Hepatocyte (in vitro differentiated cells): ENCODE results near the gene CENPT. TPM values are rescaled to one million over a fixed set of nuclear protein-coding genes. Genes with fewer than 3 reads are reported as not detected.
A peak's percentile ranks its signal among the peaks of the same experiment; 100 is the strongest.

Source experiments
- DNase-seq: peaks from one replicate; pipeline ENCODE4 v3.0.0-alpha.2; 2016; ENCODE audit warnings: low spot score
- H2AFZ ChIP-seq: fragments of 200-600 bp; sonication (generic); 2 replicates; pipeline ENCODE4 v1.6.0; 2016; ENCODE audit warnings: antibody characterized with exemption, mild to moderate bottlenecking
- H3K27ac ChIP-seq: fragments of 200-600 bp; sonication (generic); 2 replicates; pipeline ENCODE4 v1.5.1; 2016; ENCODE audit warnings: mild to moderate bottlenecking
- H3K27me3 ChIP-seq: fragments of 200-600 bp; sonication (generic); 2 replicates; pipeline ENCODE4 v1.6.1; 2016
- H3K36me3 ChIP-seq: fragments of 200-600 bp; sonication (generic); replicated peaks from 2 replicates; pipeline ENCODE4 v1.5.1; 2016; ENCODE audit warnings: low read depth; ENCODE audit not compliant: insufficient read depth
- H3K4me1 ChIP-seq: fragments of 200-600 bp; sonication (generic); 2 replicates; pipeline ENCODE4 v1.5.1; 2016; ENCODE audit warnings: mild to moderate bottlenecking, moderate library complexity; ENCODE audit not compliant: insufficient read depth
- H3K4me2 ChIP-seq: fragments of 200-600 bp; sonication (generic); 2 replicates; pipeline ENCODE4 v1.6.0; 2016
- H3K4me3 ChIP-seq: fragments of 200-600 bp; sonication (generic); 2 replicates; pipeline ENCODE4 v1.5.1; 2016; ENCODE audit warnings: mild to moderate bottlenecking
- H3K79me2 ChIP-seq: fragments of 200-600 bp; sonication (generic); 2 replicates; pipeline ENCODE4 v1.6.0; 2017; ENCODE audit warnings: mild to moderate bottlenecking
- H3K9me2 ChIP-seq: fragments of 200-600 bp; sonication (generic); replicated peaks from 2 replicates; pipeline ENCODE4 v1.6.0; 2017; ENCODE audit warnings: mild to moderate bottlenecking; ENCODE audit not compliant: insufficient read depth
- H3K9me3 ChIP-seq: fragments of 200-600 bp; sonication (generic); 2 replicates; pipeline ENCODE4 v1.5.1; 2016; ENCODE audit warnings: low read depth, mild to moderate bottlenecking
- H4K20me1 ChIP-seq: fragments of 200-600 bp; sonication (generic); 2 replicates; pipeline ENCODE4 v1.6.0; 2016; ENCODE audit warnings: mild to moderate bottlenecking; ENCODE audit not compliant: insufficient read depth, poor library complexity, severe bottlenecking
- EZH2 ChIP-seq: fragments of 200-600 bp; sonication (generic); IDR thresholded peaks from 2 replicates; pipeline ENCODE4 v1.6.1; 2016; ENCODE audit warnings: antibody characterized with exemption, mild to moderate bottlenecking, borderline replicate concordance
- EZH2phosphoT487 ChIP-seq: fragments of 200-600 bp; sonication (generic); IDR thresholded peaks from one replicate; pipeline ENCODE4 v1.6.1; 2018; ENCODE audit warnings: antibody characterized with exemption, mild to moderate bottlenecking, low read depth, moderate library complexity; ENCODE audit not compliant: unreplicated experiment, severe bottlenecking
- WGBS: methylation state at CpG from one replicate; pipeline ENCODE4 v1.1.6; 2016; ENCODE audit warnings: low lambda C conversion rate; ENCODE audit errors: missing lambda C conversion rate; 5-methylcytosine and 5-hydroxymethylcytosine counted together
- polyA plus RNA-seq: library from polyadenylated mRNA; unstranded; fragments of >200 nt; fragmentation: Nextera tagmentation; extraction: Ambion mirVana; gene quantifications from 2 replicates; pipeline ENCODE4 v1.2.1, GENCODE V29; 2016
- total RNA-seq: library from RNA; depleted of rRNA; stranded (reverse); fragments of >200 nt; gene quantifications from 2 replicates; pipeline ENCODE4 v1.2.3, GENCODE V29; 2014
- TF ChIP-seq, protein P1 (sequence below): fragments of 200-600 bp; sonication (generic); IDR thresholded peaks from 2 replicates; pipeline ENCODE4 v1.5.1; 2016; ENCODE audit warnings: antibody characterized with exemption, mild to moderate bottlenecking; ENCODE audit not compliant: poor library complexity

The CENPT gene
- total and polyA plus RNA-seq, 2 experiments from 2014 or later = 38.1 to 84.0 TPM

DNA sequence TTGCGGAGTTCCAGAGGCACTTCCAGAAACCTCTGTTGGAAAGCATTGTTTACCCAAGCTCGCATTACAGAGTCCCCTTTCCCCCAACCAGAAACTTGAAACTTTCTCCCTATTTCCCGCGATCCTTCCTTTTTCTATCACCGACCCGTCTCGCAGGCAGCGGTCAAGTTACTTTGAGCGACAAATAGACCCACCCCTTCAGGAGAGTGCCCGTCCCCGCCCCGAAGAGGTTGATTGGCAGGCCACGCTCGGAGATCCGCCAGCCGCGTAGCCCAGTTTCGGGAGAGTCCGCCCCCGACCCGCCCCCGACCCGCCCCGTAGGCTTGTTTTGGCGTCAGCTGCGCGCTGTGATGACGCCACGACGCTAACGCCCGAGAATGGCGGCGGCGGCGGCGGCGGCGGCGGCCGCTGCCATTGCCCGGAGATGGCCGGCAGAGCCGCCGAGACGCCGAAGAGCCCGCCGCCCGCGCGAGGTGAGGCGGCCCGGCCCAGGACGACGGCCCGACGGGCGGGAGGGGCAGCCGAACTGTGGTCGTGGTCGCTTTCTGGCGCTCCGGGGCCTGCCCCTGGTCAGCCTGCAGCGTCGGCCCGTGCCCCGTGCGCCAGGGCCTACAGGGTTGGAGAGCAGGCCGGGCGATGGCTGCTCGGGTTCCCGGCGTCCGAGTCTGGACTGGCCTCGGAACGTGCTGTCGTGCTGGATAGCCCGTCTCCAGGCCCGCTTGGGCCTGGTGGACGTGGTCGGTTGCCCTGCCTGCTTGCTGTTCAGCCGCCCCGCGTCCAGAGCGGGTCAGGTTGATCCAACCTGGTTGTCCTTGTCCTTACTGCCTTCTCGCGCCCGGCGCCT is 45.6 kb upstream of the CENPT start, which contains the start of gene PSKH1:
Gene PSKH1, plus strand, starts transcription at position 356 of the 844 bp plus-strand sequence. CDS start 15,496 bp downstream, outside the sequence.
- Histone ChIP-seq H3K36me3 (no peaks in the 10 kb centered on the region), H3K79me2 (peaks cover 49% of the 10 kb centered on the region), H4K20me1 (peaks cover 16% of the 10 kb centered on the region), H3K27ac (peak within 1 kb of the TSS; percentile 97), H3K9me2 (no peaks in the 10 kb centered on the region), H3K4me1 (peaks cover 9% of the 10 kb centered on the region), H3K4me3 (peak within 1 kb of the TSS; percentile 51), H2AFZ (peak within 1 kb of the TSS; percentile 45), H3K9me3 (no peaks in the 10 kb centered on the region), H3K4me2 (peak within 1 kb of the TSS; percentile 86), H3K27me3 (no peaks in the 10 kb centered on the region)
- DNase-seq = peak; percentile 98
- under 1% methylated on average over 55 of the region's 90 CpGs for WGBS
- TF ChIP-seq EZH2 = no peak

DNA sequence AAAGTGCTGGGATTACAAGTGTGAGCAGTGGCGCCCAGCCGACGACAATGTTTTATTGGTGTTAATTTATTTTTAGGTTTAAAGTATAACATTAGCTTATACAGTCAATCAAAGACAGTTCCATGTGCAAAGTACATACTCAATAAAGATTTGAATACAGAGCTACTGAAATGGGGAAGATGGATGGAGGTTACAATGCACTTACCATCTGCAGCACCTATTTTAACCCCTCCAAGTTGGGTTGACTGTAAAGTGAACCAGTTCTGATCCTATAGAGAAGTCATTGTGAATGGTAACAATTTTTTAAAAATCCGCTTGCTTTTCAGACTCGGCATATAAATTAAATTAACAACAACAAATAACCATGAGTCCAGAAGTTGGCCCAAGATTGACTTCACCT is 44.9 kb upstream of the CENPT start:
- TF ChIP-seq EZH2phosphoT487 (no peak), EZH2 (no peak)
- TF ChIP-seq, protein P1, sequence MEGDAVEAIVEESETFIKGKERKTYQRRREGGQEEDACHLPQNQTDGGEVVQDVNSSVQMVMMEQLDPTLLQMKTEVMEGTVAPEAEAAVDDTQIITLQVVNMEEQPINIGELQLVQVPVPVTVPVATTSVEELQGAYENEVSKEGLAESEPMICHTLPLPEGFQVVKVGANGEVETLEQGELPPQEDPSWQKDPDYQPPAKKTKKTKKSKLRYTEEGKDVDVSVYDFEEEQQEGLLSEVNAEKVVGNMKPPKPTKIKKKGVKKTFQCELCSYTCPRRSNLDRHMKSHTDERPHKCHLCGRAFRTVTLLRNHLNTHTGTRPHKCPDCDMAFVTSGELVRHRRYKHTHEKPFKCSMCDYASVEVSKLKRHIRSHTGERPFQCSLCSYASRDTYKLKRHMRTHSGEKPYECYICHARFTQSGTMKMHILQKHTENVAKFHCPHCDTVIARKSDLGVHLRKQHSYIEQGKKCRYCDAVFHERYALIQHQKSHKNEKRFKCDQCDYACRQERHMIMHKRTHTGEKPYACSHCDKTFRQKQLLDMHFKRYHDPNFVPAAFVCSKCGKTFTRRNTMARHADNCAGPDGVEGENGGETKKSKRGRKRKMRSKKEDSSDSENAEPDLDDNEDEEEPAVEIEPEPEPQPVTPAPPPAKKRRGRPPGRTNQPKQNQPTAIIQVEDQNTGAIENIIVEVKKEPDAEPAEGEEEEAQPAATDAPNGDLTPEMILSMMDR = no peak
- H3K36me3 ChIP-seq = no peaks in the 10 kb centered on the region
- DNase-seq = no peak
- H3K4me3 ChIP-seq = no peak overlapping the region
- H3K9me3 ChIP-seq = no peaks in the 10 kb centered on the region
- H2AFZ ChIP-seq = peak overlapping the region; percentile 45
- H3K4me2 ChIP-seq = peak overlapping the region; percentile 75
- 69% methylated on average over 5 of the region's 5 CpGs for WGBS
- peak overlapping the region; percentile 50 for H3K27ac ChIP-seq
- H4K20me1 ChIP-seq = peaks cover 11% of the 10 kb centered on the region
- H3K4me1 ChIP-seq = peaks cover 9% of the 10 kb centered on the region
- H3K79me2 ChIP-seq = peaks cover 41% of the 10 kb centered on the region
- H3K9me2 ChIP-seq = no peaks in the 10 kb centered on the region
- H3K27me3 ChIP-seq = no peaks in the 10 kb centered on the region

DNA sequence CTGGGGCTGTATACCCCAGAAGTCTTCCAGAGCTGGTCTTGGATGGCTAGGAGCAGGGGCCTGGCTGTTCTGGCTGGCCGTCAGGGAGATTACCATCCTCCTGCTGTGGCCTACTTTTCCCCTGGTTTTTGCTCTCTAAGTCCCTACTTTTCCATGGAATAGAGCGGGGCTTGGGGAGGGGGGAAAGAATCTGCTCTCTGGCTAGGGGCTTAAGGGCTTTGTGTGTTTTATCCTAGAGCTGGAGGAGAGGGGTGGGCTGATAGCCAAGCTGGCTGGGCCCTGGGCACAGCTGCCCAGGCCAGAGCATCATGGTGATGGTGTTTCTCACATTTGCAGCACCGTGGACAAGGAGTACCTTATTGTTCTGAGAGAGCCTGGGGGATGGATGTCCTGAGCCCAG is 40.8 kb upstream of the CENPT start:
- TF ChIP-seq EZH2 (no peak), EZH2phosphoT487 (no peak)
- TF ChIP-seq, protein P1 = no peak
- no peak overlapping the region for H3K27ac ChIP-seq
- no peaks in the 10 kb centered on the region for H3K36me3 ChIP-seq
- no peaks in the 10 kb centered on the region for H4K20me1 ChIP-seq
- no peaks in the 10 kb centered on the region for H3K9me2 ChIP-seq
- WGBS = 83% methylated on average over 3 of the region's 3 CpGs
- DNase-seq = no peak
- no peak overlapping the region for H3K4me3 ChIP-seq
- H3K4me1 ChIP-seq = peaks cover 2% of the 10 kb centered on the region
- H3K79me2 ChIP-seq = peaks cover under 1% of the 10 kb centered on the region
- no peaks in the 10 kb centered on the region for H3K9me3 ChIP-seq
- no peaks in the 10 kb centered on the region for H3K27me3 ChIP-seq
- no peak overlapping the region for H3K4me2 ChIP-seq
- H2AFZ ChIP-seq = no peak overlapping the region

DNA sequence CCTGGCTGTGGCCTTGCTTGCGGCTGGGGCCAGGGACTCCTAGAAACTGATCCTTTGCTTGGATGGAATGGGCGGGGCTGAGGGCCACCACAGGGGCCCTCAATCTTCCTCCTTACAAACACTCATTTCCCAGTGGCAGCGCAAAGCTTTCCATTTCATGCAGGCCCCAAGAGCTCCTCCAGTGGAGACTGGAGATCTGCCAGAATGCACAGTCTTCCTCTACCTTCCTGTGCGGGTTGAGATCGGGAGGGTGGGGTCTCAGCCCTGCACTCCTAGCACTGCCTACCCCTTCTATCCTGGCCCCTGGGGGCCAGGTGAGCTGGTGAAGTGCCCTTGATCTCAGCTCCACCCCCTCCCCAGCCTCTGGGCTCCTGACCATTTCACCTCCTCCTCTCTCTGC is 38.9 kb upstream of the CENPT start:
- Histone ChIP-seq H3K36me3 (no peaks in the 10 kb centered on the region), H2AFZ (no peak overlapping the region)
- 89% methylated on average over 5 of the region's 5 CpGs for WGBS

More for the DNA sequence above, 38.9 kb upstream of the CENPT start:
- no peaks in the 10 kb centered on the region for H3K27me3 ChIP-seq
- H3K4me3 ChIP-seq = no peak overlapping the region
- peaks cover 3% of the 10 kb centered on the region for H3K4me1 ChIP-seq
- H3K9me2 ChIP-seq = no peaks in the 10 kb centered on the region
- no peak overlapping the region for H3K27ac ChIP-seq
- no peak overlapping the region for H3K4me2 ChIP-seq
- no peaks in the 10 kb centered on the region for H4K20me1 ChIP-seq
- H3K79me2 ChIP-seq = no peaks in the 10 kb centered on the region
- no peak for TF ChIP-seq EZH2
- no peak for DNase-seq
- H3K9me3 ChIP-seq = no peaks in the 10 kb centered on the region
